Activated B cell treated with CpG ODN at 0.5 μM for 24 hours (primary cell): Measurements from ENCODE around the gene MYBPC3. TPM values are rescaled to one million over a fixed set of nuclear protein-coding genes. Genes with fewer than 3 reads are reported as not detected.

Experiments
- ATAC-seq: fragments of 200-7000 bp; cut with Tn5 transposase; one replicate; pipeline ENCODE4 v1.10.0; 2021; ENCODE audit warnings: low read depth, mild to moderate bottlenecking, moderate library complexity
- CTCF ChIA-PET: fragments of 350-600 bp; sonication (Branson Sonifier 250); formaldehyde crosslinking; loops from one replicate; lab custom pipeline; 2021; ENCODE audit warnings: antibody characterized with exemption; lab: Charles Lee
- POLR2A ChIA-PET: fragments of 350-600 bp; sonication (Branson Sonifier 250); formaldehyde crosslinking; loops from one replicate; lab custom pipeline; 2021; ENCODE audit warnings: antibody characterized with exemption; lab: Charles Lee
- DNase-seq: peaks from one replicate; pipeline ENCODE4 v3.0.0; 2022
- H3K27ac Mint-ChIP-seq: one replicate; pipeline ENCODE4 v1.8.0; 2020; ENCODE audit warnings: mixed read lengths
- H3K27me3 Mint-ChIP-seq: one replicate; pipeline ENCODE4 v1.8.0; 2021; ENCODE audit warnings: mixed read lengths
- H3K36me3 Mint-ChIP-seq: one replicate; pipeline ENCODE4 v1.8.0; 2021; ENCODE audit warnings: low read depth, mixed read lengths
- H3K4me1 Mint-ChIP-seq: one replicate; pipeline ENCODE4 v1.8.0; 2021; ENCODE audit warnings: mixed read lengths
- H3K4me3 Mint-ChIP-seq: one replicate; pipeline ENCODE4 v1.8.0; 2020; ENCODE audit warnings: mild to moderate bottlenecking, mixed read lengths
- H3K9me3 Mint-ChIP-seq: one replicate; pipeline ENCODE4 v1.8.0; 2020; ENCODE audit warnings: mixed read lengths
- CTCF ChIP-seq: fragments of 200-600 bp; IDR thresholded peaks from one replicate; pipeline ENCODE4 v1.8.0; 2022; ENCODE audit warnings: antibody characterized with exemption, mild to moderate bottlenecking
- intact Hi-C: fragments of 100-400 bp; cut with micrococcal nuclease; formaldehyde crosslinking; loops from one replicate; pipeline ENCODE4 v1.15.1; 2024
- total RNA-seq: library from RNA; stranded (reverse); gene quantifications from 2 replicates; pipeline ENCODE4 v1.2.3, GENCODE V29; 2022

Gene MYBPC3
- 0.46 and 0.69 TPM in 2 replicates for total RNA-seq

GRCh38 chr11:47352556-47352955, at the start of gene MYBPC3:
Gene MYBPC3, minus strand, starts transcription at chr11:47352702. Its CDS starts 55 bp downstream, at chr11:47352647.
- ChIA-PET CTCF (no interaction called here), POLR2A (no interaction called here)
- intact Hi-C loops, result no loop called here
- Mint-ChIP-seq H3K9me3 (no peaks in the 10 kb centered on the region), H3K27ac (no peak within 1 kb of the TSS), H3K27me3 (no peaks in the 10 kb centered on the region), H3K4me3 (no peak within 1 kb of the TSS), H3K4me1 (no peaks in the 10 kb centered on the region), H3K36me3 (peaks cover 11% of the 10 kb centered on the region)
- TF ChIP-seq CTCF, result no peak
- DNase-seq, result no peak
- no peak for ATAC-seq

DNA sequence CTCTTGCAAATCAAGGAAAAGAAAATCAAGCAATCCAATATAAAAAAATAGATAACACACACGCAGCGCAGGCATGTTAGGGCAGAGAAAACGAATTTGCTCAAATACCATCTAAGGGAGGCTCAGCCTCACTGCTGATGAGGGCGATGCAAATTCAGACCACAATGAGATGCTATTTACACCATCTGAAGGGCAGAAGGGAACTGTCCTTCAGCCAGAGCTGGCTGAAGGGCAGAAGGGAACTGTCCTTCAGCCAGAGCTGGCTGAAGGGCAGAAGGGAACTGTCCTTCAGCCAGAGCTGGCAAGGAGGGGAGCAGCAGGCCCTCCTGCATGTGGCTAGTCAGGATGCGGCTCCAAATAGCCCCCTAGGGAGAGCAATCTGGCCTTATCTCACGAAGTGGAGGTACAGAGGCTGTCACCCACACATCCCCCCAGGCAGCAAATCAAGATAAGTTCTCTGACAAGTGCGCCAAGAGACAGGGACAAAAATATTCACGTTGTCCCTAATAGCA, 48.3 kb upstream of the MYBPC3 start:
- Mint-ChIP-seq H3K9me3 (no peaks in the 10 kb centered on the region), H3K4me3 (peak overlapping the region; percentile 88), H3K27me3 (no peaks in the 10 kb centered on the region), H3K27ac (peak overlapping the region; percentile 95), H3K36me3 (no peaks in the 10 kb centered on the region), H3K4me1 (peaks cover 40% of the 10 kb centered on the region)
- TF ChIP-seq CTCF, result no peak
- intact Hi-C loops, result loop anchor here (1.0 to 10.0 kb wide), 8 partner anchors 7 to 696 kb away; partner anchors contain the start of genes ARHGAP1, PSMC3, SLC39A13 and SPI1
- peak; percentile 65 for ATAC-seq
- CTCF ChIA-PET, result interaction anchor here (3.0 kb wide), 1 partner anchor 27 kb away, joined by 24 read pairs; no protein-coding TSS in a partner anchor
- DNase-seq, result no peak
- POLR2A ChIA-PET, result interaction anchor here (0.6 to 7.6 kb wide), 13 partner anchors 7 to 186 kb away, joined by 3 to 106 read pairs (median 4); partner anchors contain the start of genes ACP2, DDB2, PSMC3 and SLC39A13

- no peaks in the 10 kb centered on the region for H3K9me3 Mint-ChIP-seq
- H3K36me3 Mint-ChIP-seq, result no peaks in the 10 kb centered on the region
- ChIA-PET CTCF (interaction anchor here (1.1 to 3.0 kb wide), 4 partner anchors 10 to 26 kb away, joined by 5 to 24 read pairs (median 7); partner anchors contain the start of gene SPI1), POLR2A (interaction anchor here (0.6 to 7.6 kb wide), 17 partner anchors 8 to 185 kb away, joined by 3 to 106 read pairs (median 4); partner anchors contain the start of genes ACP2, DDB2, KBTBD4 and PSMC3)
- ATAC-seq (peak; percentile 79), DNase-seq (peak; percentile 56)
- H3K27ac Mint-ChIP-seq, result peak overlapping the region; percentile 95
- no peaks in the 10 kb centered on the region for H3K27me3 Mint-ChIP-seq
- intact Hi-C loops, result loop anchor here (1.0 to 10.0 kb wide), 8 partner anchors 8 to 695 kb away; partner anchors contain the start of genes ARHGAP1, PSMC3, SLC39A13 and SPI1
- H3K4me1 Mint-ChIP-seq, result peaks cover 47% of the 10 kb centered on the region
- no peak for TF ChIP-seq CTCF
- H3K4me3 Mint-ChIP-seq, result peak overlapping the region; percentile 88
Measured at GRCh38 chr11:47399860-47400767, 47.6 kb upstream of the MYBPC3 start.

GRCh38 chr11:47398551-47398950, 46.0 kb upstream of the MYBPC3 start:
- peaks cover 61% of the 10 kb centered on the region for H3K4me1 Mint-ChIP-seq
- H3K4me3 Mint-ChIP-seq, result peak overlapping the region; percentile 15
- no peaks in the 10 kb centered on the region for H3K27me3 Mint-ChIP-seq
- H3K9me3 Mint-ChIP-seq, result no peaks in the 10 kb centered on the region
- intact Hi-C loops, result no loop called here
- DNase-seq (no peak), ATAC-seq (no peak)
- H3K36me3 Mint-ChIP-seq, result no peaks in the 10 kb centered on the region
- CTCF ChIA-PET, result interaction anchor here (1.3 to 3.0 kb wide), 3 partner anchors 13 to 25 kb away, joined by 6 to 24 read pairs (median 8); partner anchors contain the start of gene SPI1
- TF ChIP-seq CTCF, result no peak
- peak overlapping the region; percentile 53 for H3K27ac Mint-ChIP-seq
- POLR2A ChIA-PET, result interaction anchor here (0.7 to 7.6 kb wide), 5 partner anchors 10 to 184 kb away, joined by 5 to 106 read pairs (median 21); partner anchors contain the start of genes DDB2, SLC39A13 and SPI1
